Retinal pigment epithelial cell (primary cell): ENCODE data around the gene CORO6.
A peak's percentile ranks its signal among the peaks of the same experiment; 100 is the strongest.

ENCODE experiments used
- DNase-seq: peaks from one replicate; pipeline ENCODE4 v3.0.0-alpha.2; 2010; ENCODE audit warnings: low read depth
- H3K4me3 ChIP-seq: 2 replicates; pipeline ENCODE4 v1.5.1; 2011; ENCODE audit warnings: mild to moderate bottlenecking, low read length, control low read depth, moderate library complexity
- TF ChIP-seq, protein P1 (sequence below): conservative IDR thresholded peaks from 2 replicates; pipeline ENCODE4 v1.5.1; 2011; ENCODE audit warnings: low read depth, low read length, control low read depth, inconsistent platforms

Gene CORO6

DNA sequence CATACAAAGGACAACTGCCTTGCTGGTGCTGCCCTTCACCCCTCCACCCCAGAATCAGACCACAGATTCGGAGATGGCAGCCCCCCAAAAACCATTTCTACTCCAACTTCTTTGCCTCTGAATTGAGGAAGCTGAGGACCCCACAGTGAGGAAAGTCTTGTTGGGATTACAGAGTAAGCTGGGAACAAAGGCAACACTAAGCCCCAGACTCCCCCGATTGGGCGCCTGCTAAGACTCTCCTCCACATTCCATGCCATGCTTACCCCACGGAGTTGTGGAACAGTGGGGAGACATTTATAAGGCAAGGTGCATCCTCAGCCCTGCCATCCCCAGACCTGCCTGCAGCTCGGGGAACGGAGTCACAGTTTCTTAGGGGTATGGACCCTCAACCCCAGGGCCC, 35.1 kb downstream of the CORO6 start:
- TF ChIP-seq, protein P1, sequence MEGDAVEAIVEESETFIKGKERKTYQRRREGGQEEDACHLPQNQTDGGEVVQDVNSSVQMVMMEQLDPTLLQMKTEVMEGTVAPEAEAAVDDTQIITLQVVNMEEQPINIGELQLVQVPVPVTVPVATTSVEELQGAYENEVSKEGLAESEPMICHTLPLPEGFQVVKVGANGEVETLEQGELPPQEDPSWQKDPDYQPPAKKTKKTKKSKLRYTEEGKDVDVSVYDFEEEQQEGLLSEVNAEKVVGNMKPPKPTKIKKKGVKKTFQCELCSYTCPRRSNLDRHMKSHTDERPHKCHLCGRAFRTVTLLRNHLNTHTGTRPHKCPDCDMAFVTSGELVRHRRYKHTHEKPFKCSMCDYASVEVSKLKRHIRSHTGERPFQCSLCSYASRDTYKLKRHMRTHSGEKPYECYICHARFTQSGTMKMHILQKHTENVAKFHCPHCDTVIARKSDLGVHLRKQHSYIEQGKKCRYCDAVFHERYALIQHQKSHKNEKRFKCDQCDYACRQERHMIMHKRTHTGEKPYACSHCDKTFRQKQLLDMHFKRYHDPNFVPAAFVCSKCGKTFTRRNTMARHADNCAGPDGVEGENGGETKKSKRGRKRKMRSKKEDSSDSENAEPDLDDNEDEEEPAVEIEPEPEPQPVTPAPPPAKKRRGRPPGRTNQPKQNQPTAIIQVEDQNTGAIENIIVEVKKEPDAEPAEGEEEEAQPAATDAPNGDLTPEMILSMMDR = no peak
- peak overlapping the region; percentile 84 for H3K4me3 ChIP-seq
- no peak for DNase-seq

DNA sequence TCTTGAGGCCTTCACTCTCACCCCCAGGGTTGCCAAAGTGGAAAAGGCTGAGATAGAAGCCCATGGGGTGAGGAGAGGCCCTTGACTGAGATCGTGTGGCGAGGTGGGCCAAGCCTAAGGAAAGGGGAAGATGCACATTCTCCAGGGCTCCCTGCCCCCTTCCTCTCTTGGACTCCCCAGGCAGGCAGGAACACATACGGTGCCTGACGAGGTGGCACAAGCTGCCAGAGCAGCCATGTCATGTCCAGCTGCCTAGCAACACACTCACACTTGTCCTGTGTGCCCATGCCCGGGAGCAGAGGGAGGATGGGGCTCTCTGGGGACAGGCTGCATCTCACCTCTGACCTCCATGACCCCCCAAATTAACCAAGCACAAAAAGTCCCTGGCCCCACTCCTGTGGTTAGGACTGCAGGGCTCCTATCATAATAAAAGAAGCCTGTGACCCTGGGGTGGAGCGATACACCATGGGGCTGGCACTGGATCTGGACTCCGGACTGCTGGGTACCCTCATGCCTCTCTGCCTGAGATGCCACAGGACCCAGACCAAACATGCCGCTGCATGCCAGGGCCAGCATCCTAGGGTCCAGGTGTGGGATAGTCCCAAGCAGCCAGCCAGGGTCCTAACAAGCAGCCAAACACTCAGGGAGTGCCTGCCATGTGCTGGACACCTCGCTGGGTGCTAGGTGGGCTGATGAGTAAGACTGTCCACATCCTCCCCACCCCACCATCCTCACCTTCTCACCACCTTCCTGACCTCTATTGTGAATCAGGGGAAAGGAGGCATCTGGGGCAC, 35.8 kb downstream of the CORO6 start:
- DNase-seq = no peak
- H3K4me3 ChIP-seq = peak overlapping the region; percentile 84
- TF ChIP-seq, protein P1 = no peak

DNA sequence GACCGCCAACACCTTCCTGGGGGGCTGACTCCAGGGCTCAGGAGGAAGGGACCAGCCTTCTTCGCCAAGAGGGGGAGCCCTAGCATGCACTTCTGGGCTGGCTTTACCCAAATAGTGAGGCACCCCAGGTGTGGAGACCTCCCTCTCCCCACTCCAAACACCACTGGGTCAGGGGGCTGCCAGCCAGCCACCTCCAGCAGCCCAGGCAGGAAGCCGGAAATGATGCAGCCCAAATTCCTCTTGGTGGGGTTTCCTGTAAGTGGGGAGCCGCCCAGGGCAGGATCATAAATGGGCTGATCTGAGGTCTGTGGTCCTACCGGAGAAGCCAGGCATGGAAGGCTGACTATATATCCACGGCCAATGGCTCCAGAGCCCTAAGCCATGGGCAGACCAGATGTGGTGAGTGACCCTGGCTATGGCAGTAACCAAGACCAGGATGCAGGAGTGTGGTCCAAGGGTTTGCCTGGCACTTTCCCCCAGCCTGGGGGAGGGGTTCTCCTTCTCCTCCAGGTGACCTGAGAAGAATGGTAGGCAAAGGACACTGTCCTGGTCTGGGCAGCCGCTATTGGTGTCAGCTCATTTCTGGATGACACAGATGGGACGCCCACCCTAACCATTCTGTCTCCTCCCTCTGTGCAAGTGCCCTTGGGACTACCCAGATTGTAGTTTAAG, 37.5 kb downstream of the CORO6 start:
- TF ChIP-seq, protein P1 = peak; percentile 52
- no peak for DNase-seq
- H3K4me3 ChIP-seq = no peak overlapping the region

DNA sequence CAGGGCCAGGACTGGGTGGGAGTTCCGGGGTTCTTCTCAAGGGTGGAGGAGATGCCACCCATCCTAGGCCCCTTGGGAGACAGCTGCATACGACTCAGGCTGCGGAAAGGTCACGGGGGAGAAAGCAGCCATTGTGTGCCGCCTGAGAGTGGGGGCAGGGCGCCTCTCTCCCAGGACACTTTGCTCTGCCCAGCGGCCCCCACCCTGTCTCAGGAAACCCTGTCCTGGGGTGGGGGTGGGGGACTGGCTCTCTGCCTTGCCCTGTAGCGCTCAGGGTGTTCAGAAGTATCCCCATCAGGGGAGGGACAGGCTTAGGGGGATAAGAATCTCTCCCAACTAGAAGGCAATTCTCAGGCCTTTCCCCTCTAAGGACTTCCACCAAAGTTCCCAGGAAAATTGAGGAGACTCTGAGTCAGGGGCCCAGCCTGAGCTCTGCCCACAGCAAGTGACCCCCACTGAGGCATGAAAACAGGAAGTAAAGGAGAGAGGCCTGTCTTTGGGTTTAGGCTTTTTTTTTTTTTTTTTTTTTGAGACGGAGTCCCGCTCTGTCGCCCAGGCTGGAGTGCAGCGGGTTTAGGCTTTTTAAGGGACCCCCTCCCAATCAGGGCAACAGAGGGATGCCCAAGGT, 38.1 kb downstream of the CORO6 start:
- DNase-seq = no peak
- no peak overlapping the region for H3K4me3 ChIP-seq
- TF ChIP-seq, protein P1 = no peak

DNA sequence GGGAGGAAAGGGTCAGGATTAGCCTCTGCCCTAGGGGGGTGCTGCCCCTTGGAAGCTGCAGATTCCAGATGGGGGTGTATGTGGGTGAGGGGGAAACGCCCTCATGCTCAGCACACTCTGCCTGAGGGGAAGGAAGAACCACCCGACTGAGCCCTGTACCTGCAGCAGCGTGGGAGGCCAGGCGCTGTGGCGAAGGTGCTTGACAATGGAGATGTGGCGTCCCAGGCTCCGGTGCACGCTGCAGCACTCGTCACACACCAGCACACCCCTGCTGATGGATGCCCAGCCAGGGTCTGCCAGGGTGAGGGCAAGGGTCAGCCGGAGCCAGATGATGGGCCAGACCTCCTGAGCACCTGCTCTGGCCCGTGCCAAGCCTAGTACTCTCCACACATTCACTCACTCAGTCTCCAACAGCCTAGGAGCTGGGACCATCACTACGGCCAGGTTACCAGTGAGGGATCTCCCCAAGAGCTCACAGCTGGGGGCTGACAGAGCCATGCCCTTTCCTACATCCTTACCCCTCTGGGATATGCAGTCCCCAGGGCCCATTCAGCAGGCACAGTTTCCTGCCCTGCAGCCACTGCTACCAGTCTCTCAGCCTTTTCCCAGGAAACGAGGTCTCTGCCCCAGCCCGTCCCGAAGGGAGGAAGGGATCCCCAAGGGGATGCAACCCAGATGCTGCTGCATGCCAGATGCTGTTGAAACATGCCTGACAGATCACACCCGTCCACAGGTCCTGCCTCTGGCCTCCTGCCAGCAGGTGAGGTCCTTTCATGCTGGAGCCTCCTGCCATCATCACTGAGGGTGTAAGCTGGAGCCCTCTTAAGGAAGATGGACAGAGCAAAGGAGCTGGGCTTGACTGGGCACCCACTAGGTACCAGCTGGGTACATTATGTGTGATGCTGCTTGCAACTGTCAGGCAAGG, 39.1 kb downstream of the CORO6 start:
- DNase-seq = no peak
- no peak overlapping the region for H3K4me3 ChIP-seq
- TF ChIP-seq, protein P1 = no peak

DNA sequence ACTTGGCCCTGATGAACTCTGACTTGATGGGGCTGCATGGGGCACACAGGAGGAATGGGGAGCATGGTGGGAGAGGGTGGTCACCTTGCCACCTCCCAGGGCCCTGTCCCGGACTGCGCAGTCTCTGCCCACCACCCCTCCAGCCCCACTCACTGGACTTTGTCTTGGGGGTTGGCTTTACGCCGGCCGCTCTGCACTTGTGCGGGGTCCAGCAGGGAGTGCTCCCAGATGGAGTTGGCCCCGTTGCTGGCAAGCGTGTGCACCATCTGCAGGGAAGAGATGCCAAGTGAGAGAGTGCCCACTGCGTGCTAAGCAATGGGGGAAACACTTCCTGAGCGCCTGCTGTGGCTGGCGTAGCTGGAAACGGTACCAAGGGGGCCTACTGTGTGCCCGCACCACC, 39.9 kb downstream of the CORO6 start:
- TF ChIP-seq, protein P1 = no peak
- DNase-seq = no peak
- no peak overlapping the region for H3K4me3 ChIP-seq
